ENCODE measurements around the gene EEIG2.

DNA sequence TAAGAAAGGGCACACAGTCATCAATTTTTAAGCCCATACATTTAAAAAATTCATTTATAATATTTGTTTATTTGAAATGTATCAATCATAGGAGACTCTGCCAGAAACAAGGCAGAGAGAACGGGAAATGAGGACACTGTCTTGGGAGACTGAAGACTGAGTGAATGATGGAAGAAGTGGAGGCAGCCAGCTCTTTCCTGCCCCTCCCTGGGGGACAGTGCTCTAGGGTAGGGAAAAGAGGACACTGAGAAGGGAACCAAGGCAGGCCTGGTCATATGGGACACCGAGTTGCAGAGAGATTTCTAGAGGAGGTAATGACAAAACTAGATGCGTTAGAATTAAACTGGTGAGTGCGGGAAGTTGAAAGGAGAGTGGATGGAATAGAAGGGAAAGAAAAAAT, 31.6 kb downstream of the EEIG2 start:
- TF ChIP-seq HNRNPUL1 (IDR thresholded peaks at IDR 0.05; ENCODE audit: low read depth, low read length), result no peak
- TF ChIP-seq MYNN (CRISPR knock-in tag; IDR thresholded peaks at IDR 0.05; ENCODE audit: low read depth), result no peak
- no peak for TF ChIP-seq EZH2 (conservative IDR thresholded peaks at IDR 0.05; ENCODE audit: low read depth, low read length)
